Muscle layer of colon (tissue), 2 donors: Measurements from ENCODE around the gene CTSV.
"Not testable (repeated sequence)": the region's sequence is repeated elsewhere in the genome, so short reads cannot be mapped to it uniquely, and the experiment has no call there.

ENCODE experiments used
- H3K27ac ChIP-seq: one replicate; pipeline ENCODE4 v1.7.0; 2013; ENCODE audit warnings: low read depth, mild to moderate bottlenecking, low read length, moderate library complexity
- H3K27me3 ChIP-seq, 2 donors: one replicate each; pipeline ENCODE4 v1.7.0; 2013; ENCODE audit warnings: low read length in 2 of 2, mild to moderate bottlenecking in 2 of 2; ENCODE audit not compliant: insufficient read depth in 2 of 2, control insufficient read depth in 1 of 2
- H3K36me3 ChIP-seq: one replicate; pipeline ENCODE4 v1.7.0; 2013; ENCODE audit warnings: mild to moderate bottlenecking, low read length; ENCODE audit not compliant: insufficient read depth
- H3K4me1 ChIP-seq: one replicate; pipeline ENCODE4 v1.7.0; 2013; ENCODE audit warnings: mild to moderate bottlenecking, low read length; ENCODE audit not compliant: insufficient read depth
- H3K4me3 ChIP-seq, 2 donors: one replicate each; pipeline ENCODE4 v1.7.0; 2013; ENCODE audit warnings: low read length in 2 of 2, low read depth in 1 of 2, mild to moderate bottlenecking in 1 of 2, moderate library complexity in 1 of 2
- H3K9ac ChIP-seq: one replicate; pipeline ENCODE4 v1.7.0; 2013; ENCODE audit warnings: low read length
- H3K9me3 ChIP-seq: one replicate; pipeline ENCODE4 v1.7.0; 2013; ENCODE audit warnings: mild to moderate bottlenecking, low read length
- donor health status: abdominal sarcoma.
- donor health status: Adenocarcinoma of cecum.

The CTSV gene

DNA sequence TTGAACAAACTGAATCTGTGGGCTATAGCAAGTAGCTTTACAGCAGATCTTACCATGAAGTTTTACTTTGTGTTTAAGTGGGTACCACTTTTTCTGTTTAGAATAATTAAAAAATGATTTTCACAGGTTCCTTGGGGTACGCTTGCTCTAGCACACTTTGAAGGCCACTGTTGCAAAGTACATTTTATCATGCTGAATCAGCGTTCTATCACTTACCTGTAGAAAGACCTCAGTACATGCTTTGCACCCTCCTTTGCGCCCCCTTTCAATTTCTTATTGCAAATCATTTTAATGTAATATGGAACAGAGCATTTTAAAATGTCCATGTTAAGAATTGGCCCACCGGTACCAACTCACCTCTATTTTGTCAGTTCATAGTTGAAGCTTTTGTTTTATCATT is 31.4 kb upstream of the CTSV start:
- H3K36me3 ChIP-seq, H3K4me3 ChIP-seq, H3K4me1 ChIP-seq, H3K27ac ChIP-seq, H3K9ac ChIP-seq, H3K27me3 ChIP-seq, H3K9me3 ChIP-seq: not testable (repeated sequence)

DNA sequence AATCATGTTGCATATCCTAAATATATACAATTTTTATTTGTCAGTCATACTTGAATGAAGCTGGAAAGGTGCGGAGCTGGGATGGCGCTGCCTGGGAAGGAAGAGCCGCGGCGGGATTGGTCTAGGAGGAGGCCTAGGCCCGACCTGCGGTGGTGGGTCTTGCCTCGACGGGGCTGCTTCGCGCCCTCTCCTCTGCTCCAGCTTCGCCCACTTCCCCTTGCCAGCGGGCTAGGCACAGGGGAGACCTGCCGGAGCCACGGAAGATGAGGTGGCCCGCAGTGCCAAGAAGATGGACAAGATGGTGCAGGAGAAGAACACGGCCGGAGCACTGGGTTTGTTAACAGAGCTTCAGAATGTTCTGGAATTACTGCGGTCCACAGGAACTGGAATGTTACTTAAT is 28.5 kb upstream of the CTSV start:
- Histone ChIP-seq H3K36me3 (no peaks in the 10 kb centered on the region), H3K27ac (no peak overlapping the region), H3K4me1 (no peaks in the 10 kb centered on the region), H3K9ac (no peak overlapping the region), H3K27me3 (no peaks in the 10 kb centered on the region), H3K9me3 (no peaks in the 10 kb centered on the region), H3K4me3 (no peak overlapping the region)

DNA sequence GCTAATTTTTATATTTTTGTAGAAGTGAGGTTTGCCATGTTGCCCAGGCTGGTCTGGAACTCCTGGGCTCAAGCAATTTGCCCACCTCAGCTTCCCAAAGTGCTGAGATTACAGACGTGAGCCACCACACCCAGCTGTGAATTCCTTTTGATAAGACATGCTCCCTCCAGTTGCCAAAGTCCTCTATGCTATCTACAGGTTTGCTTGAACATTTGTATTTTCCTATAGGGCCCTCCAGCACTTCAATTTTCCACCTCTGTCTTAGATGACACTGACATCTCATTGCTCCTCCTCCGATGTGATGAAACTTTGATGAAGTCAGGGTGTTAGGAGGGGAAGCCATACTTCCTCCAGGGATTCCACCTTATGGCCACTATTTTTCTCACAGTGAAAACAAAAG is 25.2 kb upstream of the CTSV start:
- Histone ChIP-seq H3K4me3 (no peak overlapping the region), H3K27me3 (no peaks in the 10 kb centered on the region), H3K27ac (no peak overlapping the region), H3K9ac (no peak overlapping the region), H3K36me3 (no peaks in the 10 kb centered on the region), H3K9me3 (no peaks in the 10 kb centered on the region), H3K4me1 (no peaks in the 10 kb centered on the region)

DNA sequence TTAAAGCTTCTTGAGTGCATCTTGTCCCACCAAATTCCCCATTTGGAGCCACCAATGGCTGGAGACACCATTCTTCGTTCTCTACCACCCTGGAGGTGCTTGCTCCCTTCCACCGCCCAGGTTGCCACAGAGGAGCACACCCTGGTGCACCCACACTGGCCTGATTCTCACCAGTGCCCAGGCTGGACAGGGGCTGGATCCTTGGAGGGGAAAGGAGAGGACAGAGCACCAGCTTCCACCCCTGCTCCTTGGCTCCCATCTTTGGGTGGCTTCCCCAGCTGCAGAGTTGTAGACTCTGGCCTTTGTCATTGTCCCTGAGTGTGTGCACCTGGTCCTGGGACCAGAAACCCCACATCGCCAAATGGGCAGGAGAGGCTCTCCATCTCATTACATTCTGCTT is 21.9 kb upstream of the CTSV start:
- Histone ChIP-seq H3K4me1 (no peaks in the 10 kb centered on the region), H3K27ac (no peak overlapping the region), H3K27me3 (no peaks in the 10 kb centered on the region), H3K9me3 (no peaks in the 10 kb centered on the region), H3K4me3 (no peak overlapping the region), H3K9ac (no peak overlapping the region), H3K36me3 (no peaks in the 10 kb centered on the region)

DNA sequence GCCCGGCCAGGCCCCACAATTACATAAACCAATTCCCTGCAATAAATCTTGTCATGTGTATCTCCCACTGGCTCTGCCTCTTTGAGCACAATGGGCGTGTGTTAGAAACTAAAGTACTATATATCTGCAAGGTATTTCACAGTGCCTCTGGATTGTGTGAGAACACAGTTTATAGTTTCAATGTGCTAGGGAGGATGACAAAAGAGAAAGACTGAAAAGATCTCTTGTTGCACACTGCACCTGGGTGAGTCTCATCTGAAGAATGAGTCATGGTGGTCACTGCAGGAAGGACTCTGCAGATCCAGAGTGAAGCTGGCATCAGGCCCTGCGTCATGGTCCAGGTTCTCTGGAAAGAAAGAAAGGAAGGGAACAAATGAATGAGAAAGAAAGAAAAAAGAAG is 20.7 kb upstream of the CTSV start:
- Histone ChIP-seq H3K27me3 (no peaks in the 10 kb centered on the region), H3K4me1 (no peaks in the 10 kb centered on the region), H3K36me3 (no peaks in the 10 kb centered on the region), H3K27ac (no peak overlapping the region), H3K4me3 (no peak overlapping the region), H3K9me3 (no peaks in the 10 kb centered on the region), H3K9ac (no peak overlapping the region)

DNA sequence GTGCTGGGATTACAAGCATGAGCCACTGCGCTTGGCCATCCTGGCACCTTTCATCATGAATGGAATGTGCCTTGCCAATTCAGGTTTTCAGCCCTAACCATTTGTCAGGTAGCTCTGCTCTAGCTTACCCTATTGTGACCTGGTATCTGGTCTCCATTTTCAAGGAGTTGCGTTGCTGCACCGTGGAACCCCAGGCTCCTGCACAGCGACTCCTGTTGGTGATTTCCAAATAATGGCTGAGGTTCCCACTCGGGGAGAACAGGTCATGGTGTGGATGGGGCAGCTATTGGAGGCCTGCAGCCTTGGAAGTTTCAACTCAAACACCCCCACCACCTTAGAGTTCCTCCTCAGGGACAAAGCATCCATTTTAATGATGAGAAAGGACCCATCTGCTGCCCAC is 18.7 kb upstream of the CTSV start:
- Histone ChIP-seq H3K9ac (no peak overlapping the region), H3K36me3 (no peaks in the 10 kb centered on the region), H3K27ac (no peak overlapping the region), H3K9me3 (no peaks in the 10 kb centered on the region), H3K27me3 (no peaks in the 10 kb centered on the region), H3K4me1 (no peaks in the 10 kb centered on the region), H3K4me3 (no peak overlapping the region)

DNA sequence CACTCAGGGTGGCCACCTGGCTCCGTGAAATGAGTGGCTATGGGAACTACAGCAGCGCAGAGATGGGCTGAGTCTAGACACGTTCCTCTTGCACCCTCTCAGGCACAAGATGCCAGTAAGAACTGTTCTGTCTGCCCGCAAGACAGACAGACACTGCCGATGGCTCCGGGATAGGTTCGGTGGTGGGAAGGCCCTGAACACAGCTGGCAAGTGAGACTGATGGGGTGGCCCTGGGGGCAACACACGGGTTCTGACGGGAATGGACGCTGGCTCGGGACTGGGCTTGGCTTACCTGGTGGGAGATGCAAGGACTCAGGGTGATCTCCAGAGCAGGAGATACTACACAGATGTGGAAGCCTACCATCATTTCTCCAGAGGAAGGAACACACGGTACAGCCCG is 16.9 kb upstream of the CTSV start:
- H3K4me1 ChIP-seq, H3K27me3 ChIP-seq, H3K9ac ChIP-seq: not testable (repeated sequence)

DNA sequence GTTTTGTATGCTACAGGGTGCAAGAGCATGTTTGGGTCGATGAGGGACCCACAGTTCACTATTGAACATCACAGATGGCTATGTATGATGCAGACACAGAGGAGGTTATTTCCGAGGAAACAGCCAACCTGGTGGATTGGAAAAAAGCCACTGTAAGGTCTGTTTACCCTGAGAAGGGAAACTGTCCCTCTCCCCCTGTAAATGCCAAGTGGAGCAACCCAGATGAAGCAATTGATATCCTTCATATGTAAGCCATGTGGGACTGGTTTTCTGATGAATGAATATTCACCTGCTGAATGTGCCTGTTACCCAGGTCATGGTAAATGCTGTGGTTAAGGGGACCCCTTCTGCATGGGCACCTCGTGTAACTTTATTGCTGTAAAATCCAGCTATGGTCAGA is 14.8 kb upstream of the CTSV start:
- no peaks in the 10 kb centered on the region for H3K9me3 ChIP-seq
- no peaks in the 10 kb centered on the region for H3K36me3 ChIP-seq
- no peaks in the 10 kb centered on the region for H3K4me1 ChIP-seq
- no peak overlapping the region for H3K9ac ChIP-seq
- no peaks in the 10 kb centered on the region for H3K27me3 ChIP-seq
- no peak overlapping the region for H3K27ac ChIP-seq
- no peak overlapping the region for H3K4me3 ChIP-seq

More for the DNA sequence above, 16.9 kb upstream of the CTSV start:
- not testable (repeated sequence) for H3K27ac ChIP-seq, H3K4me3 ChIP-seq, H3K36me3 ChIP-seq, H3K9me3 ChIP-seq

DNA sequence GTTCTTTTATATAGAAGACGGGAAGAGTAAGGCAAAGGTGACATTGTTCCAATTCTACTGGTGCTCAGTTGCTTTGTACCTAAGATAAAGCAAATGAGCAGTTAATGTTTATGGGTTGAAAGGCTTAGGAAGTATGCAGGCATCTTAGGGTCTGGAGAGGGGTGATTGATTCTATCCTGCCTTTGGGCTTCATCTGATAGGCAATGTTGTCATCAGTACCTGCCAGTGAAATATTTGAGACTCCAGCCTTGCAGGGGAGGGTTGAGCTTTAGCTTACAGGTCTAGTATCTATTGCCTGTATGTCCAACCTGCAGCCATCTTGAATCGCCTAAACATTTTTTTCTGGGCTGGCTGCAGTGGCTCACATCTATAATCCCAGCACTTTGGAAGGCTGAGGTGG is 13.8 kb upstream of the CTSV start:
- H3K27me3 ChIP-seq = no peaks in the 10 kb centered on the region
- no peak overlapping the region for H3K4me3 ChIP-seq
- H3K9ac ChIP-seq = no peak overlapping the region
- no peak overlapping the region for H3K27ac ChIP-seq
- no peaks in the 10 kb centered on the region for H3K36me3 ChIP-seq
- no peaks in the 10 kb centered on the region for H3K4me1 ChIP-seq
- H3K9me3 ChIP-seq = no peaks in the 10 kb centered on the region

DNA sequence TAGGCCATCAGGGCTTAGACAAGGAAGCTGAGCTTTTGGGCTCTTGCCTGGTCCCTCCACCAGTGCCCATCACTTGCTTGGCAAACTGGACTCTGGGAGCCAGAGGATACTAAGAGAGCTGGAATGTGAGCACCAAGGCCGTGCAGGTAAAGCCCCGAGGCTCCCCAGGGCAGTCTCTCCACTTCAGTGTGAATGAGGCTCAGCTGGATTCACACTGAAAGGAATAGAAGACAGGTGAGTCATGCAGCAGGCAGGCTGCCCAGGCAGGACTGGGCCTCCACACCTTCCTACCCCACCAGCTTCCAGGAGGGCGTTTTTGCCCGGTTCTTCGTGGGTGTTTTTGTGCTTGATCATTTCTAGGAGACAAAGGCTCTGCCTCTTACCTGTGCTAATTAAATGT is 7.3 kb upstream of the CTSV start:
- no peaks in the 10 kb centered on the region for H3K27me3 ChIP-seq
- H3K27ac ChIP-seq = no peak overlapping the region
- H3K9me3 ChIP-seq = no peaks in the 10 kb centered on the region
- no peak overlapping the region for H3K4me3 ChIP-seq
- H3K9ac ChIP-seq = no peak overlapping the region
- H3K36me3 ChIP-seq = no peaks in the 10 kb centered on the region
- H3K4me1 ChIP-seq = no peaks in the 10 kb centered on the region

DNA sequence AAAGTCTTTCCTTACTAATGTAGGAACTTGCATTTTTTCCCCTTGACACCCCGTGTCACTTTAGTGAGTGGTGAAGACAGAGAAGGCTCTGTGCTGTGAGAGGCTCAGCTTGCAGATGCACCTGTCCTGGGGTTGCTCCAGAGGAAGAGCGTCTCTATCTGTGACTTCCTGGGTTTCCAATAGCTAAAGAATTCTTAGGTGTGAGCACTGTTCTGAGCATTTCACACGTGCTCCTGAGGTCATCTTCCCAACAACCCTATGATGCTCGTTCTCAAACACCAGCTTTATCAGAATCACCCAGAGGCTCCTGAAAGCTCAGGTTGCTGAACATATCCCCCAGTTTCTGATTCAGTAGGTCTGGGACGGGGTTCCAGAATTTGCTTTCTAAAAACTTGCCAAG is 6.4 kb upstream of the CTSV start:
- no peaks in the 10 kb centered on the region for H3K4me1 ChIP-seq
- no peak overlapping the region for H3K4me3 ChIP-seq
- no peaks in the 10 kb centered on the region for H3K36me3 ChIP-seq
- no peaks in the 10 kb centered on the region for H3K27me3 ChIP-seq
- no peak overlapping the region for H3K9ac ChIP-seq
- H3K27ac ChIP-seq = no peak overlapping the region
- H3K9me3 ChIP-seq = no peaks in the 10 kb centered on the region

DNA sequence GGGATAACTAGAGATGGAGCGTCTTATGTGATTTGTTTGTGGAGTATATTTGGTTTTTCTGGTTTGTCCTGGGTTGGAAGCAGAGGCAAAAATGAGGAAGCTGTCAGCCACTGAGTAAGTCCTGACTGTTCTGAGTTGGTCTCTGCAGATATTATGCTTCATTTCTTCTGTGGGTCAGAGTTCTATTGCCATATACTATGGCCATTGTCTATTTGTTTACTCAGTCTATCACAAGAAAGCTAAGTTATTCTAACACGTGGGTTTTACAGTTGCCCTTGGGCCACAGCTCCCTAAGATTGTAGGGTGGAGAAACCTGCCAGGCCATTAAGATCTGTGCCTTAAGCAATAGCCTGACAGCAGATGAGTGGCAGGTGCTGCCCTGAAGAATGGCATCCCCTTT is 3.0 kb upstream of the CTSV start:
- Histone ChIP-seq H3K36me3 (no peaks in the 10 kb centered on the region), H3K9ac (no peak overlapping the region), H3K27ac (no peak overlapping the region), H3K9me3 (no peaks in the 10 kb centered on the region), H3K4me3 (no peak overlapping the region), H3K27me3 (peaks cover 0 to 6% of the 10 kb centered on the region in 2 donors), H3K4me1 (peaks cover 4% of the 10 kb centered on the region)

DNA sequence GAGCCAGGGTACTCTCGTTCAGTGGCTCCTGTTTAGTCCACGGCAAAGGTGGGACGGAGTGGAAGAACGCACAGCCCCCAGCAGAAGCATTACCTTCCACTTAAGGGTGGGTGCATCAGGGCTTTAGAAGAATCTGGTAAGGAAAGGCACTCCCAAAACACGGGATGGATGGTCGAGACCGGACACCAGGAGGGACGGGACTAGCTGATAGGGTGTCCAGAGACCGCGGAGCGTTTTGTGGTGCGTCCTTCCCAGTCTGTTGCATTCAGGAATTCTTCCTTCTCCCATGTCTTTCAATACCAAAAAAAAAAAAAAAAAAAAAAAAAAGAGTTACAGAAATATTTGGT is 545 bp upstream of the CTSV start:
- Histone ChIP-seq H3K4me1 (peaks cover 4% of the 10 kb centered on the region), H3K27ac (peak overlapping the region; percentile 20), H3K27me3 (peaks cover 0 to 6% of the 10 kb centered on the region in 2 donors), H3K9ac (no peak overlapping the region), H3K9me3 (no peaks in the 10 kb centered on the region), H3K36me3 (no peaks in the 10 kb centered on the region), H3K4me3 (peak overlapping the region; percentile 66 to 79)
